SK-N-SH (cell line): ENCODE data around the gene APH1B. TPM values are rescaled to one million over a fixed set of nuclear protein-coding genes. Genes with fewer than 3 reads are reported as not detected.

Experiments
- CTCF ChIA-PET: fragments of 300-600, 350-600 bp; formaldehyde crosslinking; extraction: SDS; loops from one replicate; lab custom pipeline; 2021; lab: Yijun Ruan, JAX
- POLR2A ChIA-PET: fragments of 350-600 bp; sonication (Branson Sonifier 250); formaldehyde crosslinking; extraction: SDS; loops from one replicate; lab custom pipeline; 2020; ENCODE audit warnings: antibody characterized with exemption, inconsistent platforms; lab: Yijun Ruan, JAX
- DNase-seq: peaks from one replicate; pipeline ENCODE4 v3.0.0; 2012
- H2AFZ ChIP-seq: fragments of 200-600 bp; sonication (generic); 2 replicates; pipeline ENCODE4 v1.8.1; 2016; ENCODE audit warnings: antibody characterized with exemption, mild to moderate bottlenecking, low read depth
- H3F3A ChIP-seq: fragments of 200-600 bp; sonication (generic); replicated peaks from 2 replicates; pipeline ENCODE3; 2016; ENCODE audit warnings: antibody characterized with exemption, mild to moderate bottlenecking; ENCODE audit not compliant: insufficient read depth
- H3K27ac ChIP-seq, 2 experiments: fragments of 200-500 bp in 1 of 2; fragments of 200-600 bp in 1 of 2; sonication (Bioruptor generic) in 1 of 2; sonication (generic), shearing (Covaris generic) in 1 of 2; 2 replicates each; pipeline versions ENCODE4 v1.5.1 to v1.6.1; 2014 to 2016; ENCODE audit warnings: low read depth in 2 of 2, inconsistent platforms in 1 of 2, low read length in 1 of 2, mild to moderate bottlenecking in 1 of 2, mixed read lengths in 1 of 2
- H3K27me3 ChIP-seq: fragments of 200-600 bp; sonication (generic), shearing (Covaris generic); 2 replicates; pipeline ENCODE4 v1.6.1; 2016; ENCODE audit warnings: mixed run types; ENCODE audit not compliant: insufficient read depth
- H3K36me3 ChIP-seq, 2 experiments: fragments of 200-500 bp in 1 of 2; fragments of 200-600 bp in 1 of 2; sonication (Bioruptor generic) in 1 of 2; sonication (generic) in 1 of 2; replicated peaks in 1 of 2; 2 replicates each; pipeline versions ENCODE3 to v1.5.1; 2014 to 2016; ENCODE audit warnings: low read length in 1 of 2, mild to moderate bottlenecking in 1 of 2; ENCODE audit not compliant: insufficient read depth in 2 of 2, control insufficient read depth in 1 of 2
- H3K4me1 ChIP-seq, 2 experiments: fragments of 200-500 bp in 1 of 2; fragments of 200-600 bp in 1 of 2; sonication (Bioruptor generic) in 1 of 2; sonication (generic), shearing (Covaris generic) in 1 of 2; 2 replicates each; pipeline versions ENCODE4 v1.5.1 to v1.6.1; 2014 to 2016; ENCODE audit warnings: low read depth in 1 of 2, low read length in 1 of 2, mixed run types in 1 of 2; ENCODE audit not compliant: insufficient read depth in 2 of 2, control insufficient read depth in 1 of 2
- H3K4me2 ChIP-seq: fragments of 200-600 bp; sonication (generic), shearing (Covaris generic); 2 replicates; pipeline ENCODE4 v1.6.1; 2017; ENCODE audit warnings: mixed run types
- H3K4me3 ChIP-seq, 2 experiments: fragments of 200-500 bp in 1 of 2; fragments of 200-600 bp in 1 of 2; sonication (Bioruptor generic) in 1 of 2; sonication (generic), shearing (Covaris generic) in 1 of 2; 2 replicates each; pipeline versions ENCODE4 v1.5.1 to v1.8.1; 2014 to 2016; ENCODE audit warnings: low read depth in 2 of 2, inconsistent platforms in 1 of 2, low read length in 1 of 2, mild to moderate bottlenecking in 1 of 2, mixed read lengths in 1 of 2, moderate library complexity in 1 of 2
- H3K79me2 ChIP-seq: fragments of 200-600 bp; sonication (generic); 2 replicates; pipeline ENCODE4 v1.8.1; 2017; ENCODE audit warnings: mild to moderate bottlenecking; ENCODE audit not compliant: insufficient read depth
- H3K9ac ChIP-seq: fragments of 200-600 bp; sonication (generic); 2 replicates; pipeline ENCODE4 v1.6.1; 2017; ENCODE audit warnings: mixed run types
- H3K9me2 ChIP-seq: fragments of 200-600 bp; sonication (generic); 2 replicates; pipeline ENCODE4 v1.6.1; 2017; ENCODE audit warnings: mixed run types
- H3K9me3 ChIP-seq: fragments of 200-600 bp; sonication (generic); 2 replicates; pipeline ENCODE4 v1.6.1; 2017; ENCODE audit warnings: mixed run types, mild to moderate bottlenecking, moderate library complexity
- H4K20me1 ChIP-seq: fragments of 200-600 bp; sonication (generic); 2 replicates; pipeline ENCODE4 v1.6.1; 2017; ENCODE audit warnings: mild to moderate bottlenecking, mixed run types; ENCODE audit not compliant: insufficient read depth
- CHD2 ChIP-seq: fragments of 150-350 bp; IDR thresholded peaks from 2 replicates; pipeline ENCODE4 v1.6.1; 2018; ENCODE audit warnings: low read length; ENCODE audit not compliant: partially characterized antibody
- ELF1 ChIP-seq: IDR thresholded peaks from 2 replicates; pipeline ENCODE4 v1.4.0; 2012
- EP300 ChIP-seq, 2 experiments: IDR thresholded peaks; 2 replicates each; pipeline versions ENCODE4 v1.4.0 to v1.6.1; 2012; ENCODE audit warnings: borderline replicate concordance in 1 of 2, low read depth in 1 of 2, low read length in 1 of 2
- EZH2phosphoT487 ChIP-seq: fragments of 200-600 bp; sonication (generic); IDR thresholded peaks from 2 replicates; pipeline ENCODE4 v1.6.1; 2017; ENCODE audit warnings: low read depth, mixed run types, mild to moderate bottlenecking, antibody characterized with exemption, moderate library complexity, borderline replicate concordance
- MXI1 ChIP-seq: IDR thresholded peaks from 2 replicates; pipeline ENCODE4 v1.6.1; 2012; ENCODE audit warnings: mild to moderate bottlenecking, low read depth, low read length, improper control_type of control experiment
- NRF1 ChIP-seq: IDR thresholded peaks from 2 replicates; pipeline ENCODE4 v1.6.1; 2012; ENCODE audit warnings: low read depth, mild to moderate bottlenecking, low read length
- RAD21 ChIP-seq: IDR thresholded peaks from 2 replicates; pipeline ENCODE4 v1.6.1; 2012; ENCODE audit warnings: mild to moderate bottlenecking, low read length
- REST ChIP-seq: IDR thresholded peaks from 2 replicates; pipeline ENCODE4 v1.6.1; 2012; ENCODE audit warnings: mild to moderate bottlenecking, low read depth, low read length, moderate library complexity
- RFX5 ChIP-seq: IDR thresholded peaks from 2 replicates; pipeline ENCODE4 v1.6.1; 2012; ENCODE audit warnings: mild to moderate bottlenecking, improper control_type of control experiment, low read length
- TAF1 ChIP-seq: IDR thresholded peaks from 2 replicates; pipeline ENCODE4 v1.6.1; 2012; ENCODE audit warnings: low read depth, mild to moderate bottlenecking, low read length, moderate library complexity, borderline replicate concordance
- TCF12 ChIP-seq: IDR thresholded peaks from 2 replicates; pipeline ENCODE4 v1.4.0; 2012
- USF1 ChIP-seq: IDR thresholded peaks from 2 replicates; pipeline ENCODE4 v1.4.0; 2012; ENCODE audit warnings: low read depth, borderline replicate concordance
- YY1 ChIP-seq: IDR thresholded peaks from 2 replicates; pipeline ENCODE4 v1.4.0; 2012; ENCODE audit warnings: low read depth, mild to moderate bottlenecking
- ZBTB33 ChIP-seq: IDR thresholded peaks from 2 replicates; pipeline ENCODE4 v1.4.0; 2012; ENCODE audit warnings: low read depth, borderline replicate concordance
- WGBS: methylation state at CpG from one replicate; pipeline ENCODE4 v1.1.6; 2017; ENCODE audit warnings: low lambda C conversion rate; 5-methylcytosine and 5-hydroxymethylcytosine counted together
- polyA plus RNA-seq, 3 experiments: library from polyadenylated mRNA; depleted of rRNA; stranded (reverse); fragments of >200 nt; gene quantifications; 2 replicates each; pipeline ENCODE4 v1.2.3, GENCODE V29; 2012
- TF ChIP-seq, protein P1 (sequence below): fragments of 200-600 bp; sonication (generic); IDR thresholded peaks from 2 replicates; pipeline ENCODE4 v1.6.1; 2017; ENCODE audit warnings: antibody characterized with exemption, mild to moderate bottlenecking, moderate library complexity
- TF ChIP-seq, protein P2 (sequence below): fragments of 150-350 bp; IDR thresholded peaks from 2 replicates; pipeline ENCODE4 v1.6.1; 2017; ENCODE audit warnings: antibody characterized with exemption, low read length, low read depth, borderline replicate concordance
- TF ChIP-seq, protein P3 (sequence below): IDR thresholded peaks from 2 replicates; pipeline ENCODE4; 2012

Gene APH1B
- polyA plus RNA-seq, 1 of the 3 experiments (the other 2 are of a cell fraction), result 7.6 TPM

DNA sequence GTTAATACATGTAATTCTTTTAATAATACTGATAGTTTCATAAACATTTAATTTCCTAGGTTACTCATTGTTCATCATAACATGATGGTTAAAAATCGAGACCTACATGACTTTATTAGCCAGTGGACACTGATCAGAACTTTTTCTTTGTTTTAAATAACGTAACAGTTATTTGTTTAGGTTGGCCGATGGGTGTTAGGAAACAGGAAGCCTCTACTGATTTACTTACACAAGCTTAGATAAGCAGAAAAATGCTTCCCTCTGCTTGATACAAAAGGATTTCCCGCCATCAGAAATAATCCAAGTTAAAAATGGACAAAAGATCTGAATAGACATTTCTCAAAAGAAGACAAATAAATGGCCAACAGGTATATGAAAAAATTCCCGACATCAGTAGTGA lies 16.6 kb upstream of the APH1B start:
- Histone ChIP-seq H3K9ac (no peak overlapping the region), H3K36me3 (peaks cover 14 to 61% of the 10 kb centered on the region in 2 experiments), H4K20me1 (no peaks in the 10 kb centered on the region), H3F3A (peaks cover 12% of the 10 kb centered on the region), H3K4me1 (peaks cover 0 to 16% of the 10 kb centered on the region in 2 experiments; a peak in 2 of 4 replicates), H3K9me2 (no peaks in the 10 kb centered on the region), H3K9me3 (no peaks in the 10 kb centered on the region), H3K4me2 (no peak overlapping the region), H3K27ac (no peak overlapping the region), H3K4me3 (no peak overlapping the region), H2AFZ (no peak overlapping the region), H3K27me3 (no peaks in the 10 kb centered on the region), H3K79me2 (no peaks in the 10 kb centered on the region)
- no peak for TF ChIP-seq RAD21
- TF ChIP-seq RFX5, result no peak
- no peak for TF ChIP-seq REST
- 92% methylated on average over 5 of the region's 5 CpGs for WGBS
- ChIA-PET POLR2A (no interaction called here), CTCF (no interaction called here)
- no peak for DNase-seq

GRCh38 chr15:63261311-63261710 lies 16.1 kb upstream of the APH1B start:
- Histone ChIP-seq H3K9ac (no peak overlapping the region), H3K27me3 (no peaks in the 10 kb centered on the region), H3K4me3 (no peak overlapping the region), H2AFZ (no peak overlapping the region), H3K9me2 (no peaks in the 10 kb centered on the region), H4K20me1 (no peaks in the 10 kb centered on the region), H3K4me1 (peaks cover 0 to 11% of the 10 kb centered on the region in 2 experiments; a peak in 2 of 4 replicates), H3K27ac (no peak overlapping the region), H3K79me2 (no peaks in the 10 kb centered on the region), H3K9me3 (no peaks in the 10 kb centered on the region), H3F3A (peaks cover 12% of the 10 kb centered on the region), H3K4me2 (no peak overlapping the region), H3K36me3 (peaks cover 14 to 63% of the 10 kb centered on the region in 2 experiments)
- ChIA-PET CTCF (no interaction called here), POLR2A (no interaction called here)
- no peak for DNase-seq
- TF ChIP-seq, protein P1, sequence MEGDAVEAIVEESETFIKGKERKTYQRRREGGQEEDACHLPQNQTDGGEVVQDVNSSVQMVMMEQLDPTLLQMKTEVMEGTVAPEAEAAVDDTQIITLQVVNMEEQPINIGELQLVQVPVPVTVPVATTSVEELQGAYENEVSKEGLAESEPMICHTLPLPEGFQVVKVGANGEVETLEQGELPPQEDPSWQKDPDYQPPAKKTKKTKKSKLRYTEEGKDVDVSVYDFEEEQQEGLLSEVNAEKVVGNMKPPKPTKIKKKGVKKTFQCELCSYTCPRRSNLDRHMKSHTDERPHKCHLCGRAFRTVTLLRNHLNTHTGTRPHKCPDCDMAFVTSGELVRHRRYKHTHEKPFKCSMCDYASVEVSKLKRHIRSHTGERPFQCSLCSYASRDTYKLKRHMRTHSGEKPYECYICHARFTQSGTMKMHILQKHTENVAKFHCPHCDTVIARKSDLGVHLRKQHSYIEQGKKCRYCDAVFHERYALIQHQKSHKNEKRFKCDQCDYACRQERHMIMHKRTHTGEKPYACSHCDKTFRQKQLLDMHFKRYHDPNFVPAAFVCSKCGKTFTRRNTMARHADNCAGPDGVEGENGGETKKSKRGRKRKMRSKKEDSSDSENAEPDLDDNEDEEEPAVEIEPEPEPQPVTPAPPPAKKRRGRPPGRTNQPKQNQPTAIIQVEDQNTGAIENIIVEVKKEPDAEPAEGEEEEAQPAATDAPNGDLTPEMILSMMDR, result no peak
- TF ChIP-seq, protein P2, sequence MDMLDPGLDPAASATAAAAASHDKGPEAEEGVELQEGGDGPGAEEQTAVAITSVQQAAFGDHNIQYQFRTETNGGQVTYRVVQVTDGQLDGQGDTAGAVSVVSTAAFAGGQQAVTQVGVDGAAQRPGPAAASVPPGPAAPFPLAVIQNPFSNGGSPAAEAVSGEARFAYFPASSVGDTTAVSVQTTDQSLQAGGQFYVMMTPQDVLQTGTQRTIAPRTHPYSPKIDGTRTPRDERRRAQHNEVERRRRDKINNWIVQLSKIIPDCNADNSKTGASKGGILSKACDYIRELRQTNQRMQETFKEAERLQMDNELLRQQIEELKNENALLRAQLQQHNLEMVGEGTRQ, result no peak
- TF ChIP-seq, protein P3, sequence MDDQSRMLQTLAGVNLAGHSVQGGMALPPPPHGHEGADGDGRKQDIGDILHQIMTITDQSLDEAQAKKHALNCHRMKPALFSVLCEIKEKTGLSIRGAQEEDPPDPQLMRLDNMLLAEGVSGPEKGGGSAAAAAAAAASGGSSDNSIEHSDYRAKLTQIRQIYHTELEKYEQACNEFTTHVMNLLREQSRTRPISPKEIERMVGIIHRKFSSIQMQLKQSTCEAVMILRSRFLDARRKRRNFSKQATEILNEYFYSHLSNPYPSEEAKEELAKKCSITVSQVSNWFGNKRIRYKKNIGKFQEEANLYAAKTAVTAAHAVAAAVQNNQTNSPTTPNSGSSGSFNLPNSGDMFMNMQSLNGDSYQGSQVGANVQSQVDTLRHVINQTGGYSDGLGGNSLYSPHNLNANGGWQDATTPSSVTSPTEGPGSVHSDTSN, result no peak
- TF ChIP-seq TAF1 (no peak), USF1 (no peak), NRF1 (no peak), TCF12 (no peak), YY1 (no peak), ZBTB33 (no peak), CHD2 (no peak), ELF1 (no peak), RAD21 (no peak), MXI1 (no peak), EZH2phosphoT487 (no peak), EP300 (IDR thresholded peaks at IDR 0.05; ENCODE audit: borderline replicate concordance in 1 of 2, low read depth in 1 of 2, low read length in 1 of 2) (no peak)
